Tibial nerve (tissue), 4 donors: Measurements from ENCODE around the gene SLC6A15.

ENCODE experiments used
- CTCF ChIP-seq, 5 experiments: fragments of 200-600 bp in 3 of 5; fragments of 450-650 bp in 2 of 5; sonication (generic) in 3 of 5; IDR thresholded peaks; one replicate each; pipeline ENCODE4 v1.5.1; 2016 to 2019; ENCODE audit warnings: antibody characterized with exemption in 5 of 5, mild to moderate bottlenecking in 3 of 5, moderate library complexity in 2 of 5
- EP300 ChIP-seq, 2 donors: sonication (generic); formaldehyde crosslinking; IDR thresholded peaks; one replicate each; pipeline ENCODE4 v1.6.1; 2017; ENCODE audit warnings: antibody characterized with exemption in 2 of 2, mild to moderate bottlenecking in 1 of 2
- POLR2A ChIP-seq, 2 donors: fragments of 450-650 bp; IDR thresholded peaks; one replicate each; pipeline ENCODE4 v1.6.1; 2017; ENCODE audit warnings: antibody characterized with exemption in 2 of 2, mild to moderate bottlenecking in 2 of 2, moderate library complexity in 2 of 2

DNA sequence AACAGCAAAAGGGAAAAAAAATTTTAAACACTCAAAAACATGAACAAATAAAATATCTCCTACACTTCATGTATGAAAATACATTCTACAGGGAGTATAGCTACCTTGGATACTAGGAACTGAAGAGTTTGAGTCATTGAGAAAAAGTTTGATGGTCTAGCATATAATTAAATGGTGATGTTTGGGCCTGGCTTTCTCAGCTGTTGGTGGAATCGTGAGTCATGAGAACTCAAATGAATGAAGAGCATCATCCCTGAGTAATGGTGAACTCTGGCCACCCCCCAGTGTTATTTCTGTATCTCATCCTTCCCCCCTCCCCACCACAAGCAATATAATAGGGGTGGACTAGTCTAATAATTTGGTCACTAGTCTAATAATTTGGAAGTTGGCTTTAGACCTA lies 6.7 kb upstream of the SLC6A15 start:
- TF ChIP-seq CTCF (IDR thresholded peaks at IDR 0.05) = no peak
- TF ChIP-seq POLR2A (IDR thresholded peaks at IDR 0.05) = no peak
- TF ChIP-seq EP300 (IDR thresholded peaks at IDR 0.05) = no peak
